HFFc6 (cell line): ENCODE measurements around the gene CENPF. TPM values are rescaled to one million over a fixed set of nuclear protein-coding genes. Genes with fewer than 3 reads are reported as not detected.

ENCODE experiments used
- DNase-seq: peaks from one replicate; pipeline ENCODE4 v3.0.0-alpha.2; 2018
- H3K27ac Mint-ChIP-seq: 2 replicates; pipeline ENCODE4 v1.8.0; 2020; ENCODE audit warnings: mild to moderate bottlenecking, mixed read lengths
- H3K27me3 Mint-ChIP-seq: 2 replicates; pipeline ENCODE4 v1.8.0; 2021; ENCODE audit warnings: mild to moderate bottlenecking, moderate library complexity, mixed read lengths; ENCODE audit not compliant: insufficient read depth
- H3K36me3 Mint-ChIP-seq: 2 replicates; pipeline ENCODE4 v1.8.0; 2021; ENCODE audit warnings: low read depth, mixed read lengths
- H3K4me1 Mint-ChIP-seq: 2 replicates; pipeline ENCODE4 v1.8.0; 2020; ENCODE audit warnings: low read depth, mixed read lengths
- H3K4me3 Mint-ChIP-seq: 2 replicates; pipeline ENCODE4 v1.8.0; 2020; ENCODE audit warnings: mild to moderate bottlenecking, moderate library complexity, mixed read lengths
- H3K9me3 Mint-ChIP-seq: 2 replicates; pipeline ENCODE4 v1.8.0; 2020; ENCODE audit warnings: mild to moderate bottlenecking, mixed read lengths
- CTCF ChIP-seq: fragments of 200-600 bp; sonication (generic); IDR thresholded peaks from 2 replicates; pipeline ENCODE4 v1.5.0; 2021; ENCODE audit warnings: antibody characterized with exemption, mild to moderate bottlenecking
- long read RNA-seq: library from polyadenylated mRNA; unstranded; transcript quantifications from one replicate; pipeline ENCODE4 v2.0.0, GENCODE V29; 2019
- total RNA-seq, 6 experiments: library from RNA; stranded (reverse); fragmentation: NEBNext Ultra II Directional; extraction: Animal tissue kit (Norgen Biotek cat#: 25700); gene quantifications; 2 replicates in 1 of 6; 3 replicates in 5 of 6; pipeline ENCODE4 v1.2.3, GENCODE V29; 2021

The CENPF gene
- 10 to 100 TPM; 36.8 to 79.2 (median 76.6) TPM for total RNA-seq
- long read RNA-seq, partial matches to known transcripts = 38 of 46 reads
- long read RNA-seq, other reads (novel, unspliced or antisense) = 7 of 46 reads

DNA sequence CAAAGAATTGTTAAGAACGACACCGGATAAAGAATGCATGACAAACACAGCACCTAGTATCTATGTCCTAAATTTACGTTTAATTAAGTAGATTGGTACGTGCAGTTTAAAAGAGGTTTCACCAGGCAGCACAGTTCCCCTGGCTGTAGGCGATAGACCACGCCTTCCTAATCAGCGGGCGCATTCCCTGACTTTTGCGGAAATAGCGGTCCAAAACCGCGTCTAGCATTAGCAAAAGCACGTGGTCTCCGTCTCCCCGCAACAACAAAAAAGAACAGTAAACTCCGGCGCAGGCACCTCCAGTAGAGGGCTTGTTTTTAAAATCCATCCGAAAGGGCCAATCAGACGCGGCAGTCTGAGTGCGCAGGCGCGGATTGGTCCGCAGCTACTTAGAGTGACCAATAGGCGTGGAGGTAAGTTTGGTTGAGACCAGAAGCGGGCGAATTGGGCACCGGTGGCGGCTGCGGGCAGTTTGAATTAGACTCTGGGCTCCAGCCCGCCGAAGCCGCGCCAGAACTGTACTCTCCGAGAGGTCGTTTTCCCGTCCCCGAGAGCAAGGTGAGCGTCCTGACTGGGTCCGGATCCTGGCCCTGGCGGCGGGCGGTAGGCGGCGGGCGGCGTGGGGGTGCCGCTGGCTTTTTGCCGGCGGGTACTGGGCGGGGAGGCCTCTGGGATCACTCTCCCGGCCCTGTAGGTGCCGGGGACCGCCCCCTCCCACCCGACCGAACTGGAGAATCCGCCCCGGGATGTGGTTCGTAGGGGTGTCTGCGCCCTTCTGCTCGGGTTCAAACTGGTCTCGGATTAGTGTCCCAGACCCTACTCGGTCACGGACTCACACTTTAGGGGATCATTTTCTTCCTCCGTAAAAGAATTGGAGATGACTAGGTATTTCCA, at the start of gene CENPF:
Gene CENPF, plus strand, starts transcription at position 432 of the 894 bp plus-strand sequence. CDS start 10,560 bp downstream, outside the sequence.
- Mint-ChIP-seq H3K9me3 (no peaks in the 10 kb centered on the region), H3K4me3 (peak within 1 kb of the TSS; percentile 96), H3K27me3 (no peaks in the 10 kb centered on the region; the same call in 1 of the 2 replicates), H3K36me3 (no peaks in the 10 kb centered on the region; the same call in 1 of the 2 replicates), H3K4me1 (peaks cover 32% of the 10 kb centered on the region), H3K27ac (peak within 1 kb of the TSS; percentile 97)
- DNase-seq = peak; percentile 99
- peak; percentile 55 for TF ChIP-seq CTCF

DNA sequence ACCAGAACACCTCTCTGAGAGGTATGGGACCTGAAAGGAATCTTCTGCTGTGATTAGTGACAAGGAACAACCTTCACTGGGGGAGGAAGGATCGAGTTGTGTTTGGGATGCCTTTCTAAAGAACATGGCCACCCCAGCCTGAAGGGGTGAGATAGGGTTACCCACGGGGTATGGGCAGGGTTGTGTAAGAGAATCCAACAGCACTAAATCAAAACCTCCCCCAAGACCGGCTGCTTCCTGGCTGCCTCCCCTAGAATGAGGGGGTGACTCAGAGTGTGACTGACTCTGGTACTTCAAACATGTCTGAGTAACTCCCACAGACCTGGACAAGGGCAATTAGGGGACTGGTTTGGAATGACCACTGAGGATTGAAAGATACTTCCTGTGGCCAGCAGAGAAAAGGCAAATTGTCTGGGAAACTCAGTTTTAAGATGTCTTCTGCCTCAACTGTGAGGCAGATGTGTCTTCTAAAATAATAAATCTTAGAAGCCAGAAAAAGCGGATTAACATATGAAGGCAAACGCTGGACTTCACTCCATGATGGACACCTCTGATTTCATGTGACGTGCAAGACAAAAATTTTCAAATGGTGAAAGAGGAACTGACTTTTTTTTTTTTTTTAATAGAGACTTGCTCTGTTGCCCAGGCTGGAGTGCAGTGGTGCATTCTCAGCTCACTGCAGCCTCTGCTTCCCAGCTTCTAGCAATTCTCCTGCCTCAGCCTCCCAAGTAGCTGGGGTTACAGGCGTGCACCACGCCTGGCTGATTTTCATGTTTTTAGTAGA, 44.9 kb upstream of the CENPF start:
- no peaks in the 10 kb centered on the region for H3K27me3 Mint-ChIP-seq

GRCh38 chr1:214563881-214564280, 39.1 kb upstream of the CENPF start:
- H3K4me1 Mint-ChIP-seq = peaks cover 56% of the 10 kb centered on the region
- no peaks in the 10 kb centered on the region for H3K36me3 Mint-ChIP-seq
- H3K9me3 Mint-ChIP-seq = no peaks in the 10 kb centered on the region
- H3K27ac Mint-ChIP-seq = no peak overlapping the region
- no peak overlapping the region for H3K4me3 Mint-ChIP-seq
- no peak for TF ChIP-seq CTCF
- no peak for DNase-seq
- H3K27me3 Mint-ChIP-seq = no peaks in the 10 kb centered on the region

More for the DNA sequence above, 44.9 kb upstream of the CENPF start:
- peak; percentile 90 for DNase-seq
- Mint-ChIP-seq H3K4me3 (peak overlapping the region; percentile 82), H3K4me1 (peaks cover 44% of the 10 kb centered on the region), H3K36me3 (no peaks in the 10 kb centered on the region), H3K27ac (peak overlapping the region; percentile 95), H3K9me3 (no peaks in the 10 kb centered on the region)
- no peak for TF ChIP-seq CTCF

DNA sequence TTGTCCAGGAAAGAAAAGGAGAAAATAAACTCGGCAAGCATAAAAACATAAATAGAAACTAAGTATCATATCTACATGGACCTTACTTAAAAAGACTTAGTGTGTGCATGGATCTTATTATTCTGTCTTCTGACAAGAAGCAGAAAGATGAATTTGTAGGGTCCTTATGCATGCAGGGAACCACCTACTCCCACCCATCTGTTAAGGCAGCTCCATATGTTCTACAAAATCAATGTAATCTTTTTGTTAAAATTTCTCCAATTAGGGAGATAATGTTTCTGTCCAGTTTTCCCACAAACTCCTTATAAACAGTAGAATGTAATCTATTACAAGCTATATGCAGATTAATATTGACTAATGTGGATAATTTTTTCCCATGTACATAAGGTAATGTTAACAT, 37.7 kb upstream of the CENPF start:
- Mint-ChIP-seq H3K36me3 (no peaks in the 10 kb centered on the region), H3K4me1 (peaks cover 60% of the 10 kb centered on the region), H3K27ac (peak overlapping the region; percentile 17; the same call in 1 of the 2 replicates), H3K4me3 (no peak overlapping the region), H3K9me3 (no peaks in the 10 kb centered on the region), H3K27me3 (no peaks in the 10 kb centered on the region; the same call in none of the 2 replicates)
- DNase-seq = no peak
- TF ChIP-seq CTCF = no peak
